Measurements from ENCODE around the gene WIPF3. TPM values are rescaled to one million over a fixed set of nuclear protein-coding genes. Genes with fewer than 3 reads are reported as not detected.

The WIPF3 gene
- total and polyA plus RNA-seq, 4 donors = 0.20 to 2.8 (median 0.29) TPM

GRCh38 chr7:29812185-29812876 is 6.0 kb downstream of the WIPF3 start:
- Histone ChIP-seq H3K4me1 (ENCODE audit: control insufficient read depth in 5 of 5, insufficient read depth in 5 of 5, low read length in 5 of 5) (peaks cover 0 to 3% (median 0%) of the 10 kb centered on the region in 5 donors), H3K27ac (ENCODE audit: low read depth in 1 of 2, low read length in 1 of 2) (no peak overlapping the region), H3K9ac (ENCODE audit: insufficient read depth in 1 of 2, low read length in 2 of 2) (no peak overlapping the region), H3K4me3 (no peak overlapping the region), H3K9me3 (ENCODE audit: control insufficient read depth in 4 of 4, insufficient read depth in 3 of 4, low read length in 3 of 4) (no peaks in the 10 kb centered on the region), H3K36me3 (ENCODE audit: control insufficient read depth in 4 of 4, insufficient read depth in 4 of 4, low read length in 4 of 4) (no peaks in the 10 kb centered on the region), H3K27me3 (ENCODE audit: control insufficient read depth in 3 of 3, insufficient read depth in 3 of 3, low read length in 2 of 3) (peaks cover 4 to 79% (median 56%) of the 10 kb centered on the region in 3 donors)
- 55 to 70% methylated on average over 2 of the region's 2 CpGs for WGBS, 2 donors
- DNase-seq (no peak), ATAC-seq (ENCODE audit: insufficient read depth, low FRiP score) (no peak)
- no peak for TF ChIP-seq CTCF (IDR thresholded peaks at IDR 0.05; ENCODE audit: control extremely low read depth, extremely low read depth)

GRCh38 chr7:29815181-29816105 is 9.1 kb downstream of the WIPF3 start:
- H3K4me1 ChIP-seq (ENCODE audit: control insufficient read depth in 5 of 5, insufficient read depth in 5 of 5, low read length in 5 of 5) = no peaks in the 10 kb centered on the region
- ATAC-seq (ENCODE audit: insufficient read depth, low FRiP score) (no peak), DNase-seq (no peak)
- H3K36me3 ChIP-seq (ENCODE audit: control insufficient read depth in 4 of 4, insufficient read depth in 4 of 4, low read length in 4 of 4) = no peaks in the 10 kb centered on the region
- no peak for TF ChIP-seq CTCF (IDR thresholded peaks at IDR 0.05; ENCODE audit: control extremely low read depth, extremely low read depth)
- no peak overlapping the region for H3K4me3 ChIP-seq
- no peak overlapping the region for H3K9ac ChIP-seq (ENCODE audit: insufficient read depth in 1 of 2, low read length in 2 of 2)
- 75 to 81% methylated on average over 10 of the region's 10 CpGs for WGBS, 2 donors
- H3K27ac ChIP-seq (ENCODE audit: low read depth in 1 of 2, low read length in 1 of 2) = no peak overlapping the region
- no peaks in the 10 kb centered on the region for H3K9me3 ChIP-seq (ENCODE audit: control insufficient read depth in 4 of 4, insufficient read depth in 3 of 4, low read length in 3 of 4)
- H3K27me3 ChIP-seq (ENCODE audit: control insufficient read depth in 3 of 3, insufficient read depth in 3 of 3, low read length in 2 of 3) = peaks cover 0 to 50% (median 29%) of the 10 kb centered on the region in 3 donors

- no peaks in the 10 kb centered on the region for H3K9me3 ChIP-seq (ENCODE audit: control insufficient read depth in 4 of 4, insufficient read depth in 3 of 4, low read length in 3 of 4)
- H3K4me1 ChIP-seq (ENCODE audit: control insufficient read depth in 5 of 5, insufficient read depth in 5 of 5, low read length in 5 of 5) = no peaks in the 10 kb centered on the region
- H3K27ac ChIP-seq (ENCODE audit: low read depth in 1 of 2, low read length in 1 of 2) = no peak overlapping the region
- no peak for ATAC-seq (ENCODE audit: insufficient read depth, low FRiP score)
- 98 to 99% methylated on average over 6 of the region's 6 CpGs for WGBS, 2 donors
- peaks cover 0 to 34% (median 12%) of the 10 kb centered on the region in 3 donors for H3K27me3 ChIP-seq (ENCODE audit: control insufficient read depth in 3 of 3, insufficient read depth in 3 of 3, low read length in 2 of 3)
- H3K9ac ChIP-seq (ENCODE audit: insufficient read depth in 1 of 2, low read length in 2 of 2) = no peak overlapping the region
- DNase-seq = no peak
- H3K4me3 ChIP-seq = no peak overlapping the region
- no peak for TF ChIP-seq CTCF (IDR thresholded peaks at IDR 0.05; ENCODE audit: control extremely low read depth, extremely low read depth)
- H3K36me3 ChIP-seq (ENCODE audit: control insufficient read depth in 4 of 4, insufficient read depth in 4 of 4, low read length in 4 of 4) = no peaks in the 10 kb centered on the region
These were observed 12.0 kb downstream of the WIPF3 start for GRCh38 chr7:29818308-29818707.
